Stimulated activated CD4-positive, alpha-beta T cell treated with anti-CD3 and anti-CD28 coated beads, Interleukin-12 subunit alpha, Interleukin-12 subunit beta, amount 100 ng/mL, for 4 hours (primary cell): ENCODE data around the gene PYHIN1.

Experiments
- DNase-seq: peaks from one replicate; pipeline ENCODE4 v3.0.0-alpha.2; 2020

PYHIN1 gene

GRCh38 chr1:158931055-158931737 is at the start of gene PYHIN1:
PYHIN1 (plus strand) TSS chr1:158931552; CDS start chr1:158936911, 5,359 bp downstream.
- no peak for DNase-seq

GRCh38 chr1:158893654-158894053 is 37.7 kb upstream of the PYHIN1 start:
- no peak for DNase-seq

GRCh38 chr1:158898722-158899121 is 32.6 kb upstream of the PYHIN1 start:
- DNase-seq: no peak

DNA sequence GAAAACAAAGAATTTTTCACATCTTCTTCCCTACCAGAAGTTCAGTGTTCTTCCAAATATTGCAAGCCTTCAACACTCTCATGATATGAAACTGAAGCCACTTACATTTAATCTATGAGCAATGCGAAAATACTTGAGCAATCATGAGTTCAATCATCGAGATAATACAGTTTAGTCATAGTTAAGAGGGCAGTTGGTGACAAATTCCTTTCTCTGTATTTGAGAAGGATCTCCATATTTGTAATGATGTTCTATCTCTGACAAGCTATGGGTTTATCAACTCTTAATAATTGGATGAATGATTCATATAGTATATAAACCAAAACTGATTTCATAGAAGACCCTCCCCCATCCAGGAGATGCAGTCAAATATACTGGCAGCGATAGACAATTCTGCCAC is 29.7 kb upstream of the PYHIN1 start:
- no peak for DNase-seq

- no peak for DNase-seq
Observed at GRCh38 chr1:158916085-158916484, 15.3 kb upstream of the PYHIN1 start.

DNA sequence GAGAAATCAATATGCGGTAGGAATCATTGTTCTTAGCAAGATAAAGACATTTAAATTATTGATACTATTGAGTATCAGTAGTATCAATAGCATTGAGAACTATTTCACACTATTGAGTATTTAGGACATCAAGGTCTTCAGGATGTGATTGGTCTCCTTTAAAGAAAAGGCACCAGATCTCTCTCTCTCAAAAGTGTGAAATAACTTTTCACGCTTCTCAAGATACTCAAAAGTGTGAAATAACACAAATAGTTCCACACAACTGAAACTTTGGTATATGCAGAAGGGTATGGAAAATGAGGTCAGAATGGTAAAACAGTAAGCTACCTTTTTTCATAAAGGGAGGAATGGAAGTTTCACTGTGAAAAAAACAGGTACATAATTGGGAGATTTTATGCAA is 6.7 kb upstream of the PYHIN1 start:
- no peak for DNase-seq

GRCh38 chr1:158930504-158930903 is 848 bp upstream of the PYHIN1 start:
- no peak for DNase-seq

GRCh38 chr1:158932171-158932570 is 819 bp downstream of the PYHIN1 start:
- no peak for DNase-seq

- no peak for DNase-seq
Observed at GRCh38 chr1:158933621-158934020, 2.3 kb downstream of the PYHIN1 start.

- DNase-seq: no peak
Observed at GRCh38 chr1:158939180-158939579, 7.8 kb downstream of the PYHIN1 start.

DNA sequence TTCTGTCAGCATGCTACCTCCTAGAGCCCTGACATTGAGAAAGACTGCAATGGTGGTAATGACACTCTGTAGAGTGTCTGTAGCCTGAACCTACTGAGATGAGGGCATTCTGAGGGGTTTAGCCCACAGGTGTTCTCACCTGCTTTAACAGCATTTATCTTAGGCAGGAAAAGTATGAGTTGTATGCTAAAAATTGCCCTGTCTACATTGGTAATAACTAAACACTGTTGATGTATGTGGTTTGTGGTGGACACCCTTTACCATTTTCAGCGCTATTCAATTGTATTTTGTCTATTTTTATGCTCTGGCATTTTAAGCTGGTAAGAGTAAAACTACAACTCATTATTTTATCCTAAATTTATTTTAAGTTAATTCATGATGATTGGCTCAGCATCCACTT is 10.0 kb downstream of the PYHIN1 start:
- no peak for DNase-seq

- no peak for DNase-seq
Observed at GRCh38 chr1:158942490-158942889, 11.1 kb downstream of the PYHIN1 start.

DNA sequence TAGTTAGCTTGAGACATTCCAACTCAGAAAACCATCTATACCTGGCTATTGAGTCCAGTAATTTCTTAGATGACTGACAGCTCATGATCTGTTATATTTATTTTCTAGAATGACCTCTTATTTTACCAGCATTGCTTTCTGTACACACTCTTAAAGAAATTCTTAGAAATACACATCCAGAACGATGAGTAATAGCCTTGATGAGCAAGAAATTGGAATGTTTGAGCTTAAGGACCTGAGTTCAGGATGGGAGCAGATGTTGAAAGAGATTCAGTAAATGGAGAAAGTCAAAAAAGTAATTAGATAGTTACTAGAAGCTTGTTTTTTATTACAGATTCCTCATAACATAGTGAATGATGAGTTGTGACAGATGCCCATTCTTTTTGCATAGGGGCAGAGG is 11.7 kb downstream of the PYHIN1 start:
- DNase-seq: no peak

DNA sequence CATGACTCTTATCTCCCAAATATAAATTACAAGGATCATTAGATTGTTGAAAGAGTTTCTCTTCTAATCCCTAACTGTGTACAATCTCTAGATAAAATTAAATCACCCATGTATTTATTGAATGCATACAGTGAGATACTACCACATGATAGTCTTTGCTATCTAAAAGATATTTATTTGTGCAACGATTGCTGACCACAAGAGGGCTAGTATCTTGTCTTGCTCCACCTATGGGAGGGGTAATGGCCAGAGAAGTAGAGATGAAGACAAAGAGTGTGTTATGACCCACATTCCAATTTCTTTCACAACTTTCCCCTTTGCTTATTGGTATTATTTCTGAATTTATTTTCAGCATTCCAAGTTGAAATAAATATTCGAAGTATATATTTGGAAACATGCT is 13.7 kb downstream of the PYHIN1 start:
- no peak for DNase-seq

- DNase-seq: no peak
Observed at GRCh38 chr1:158946785-158947184, 15.4 kb downstream of the PYHIN1 start.

GRCh38 chr1:158951956-158952355 is 20.6 kb downstream of the PYHIN1 start:
- DNase-seq: no peak

GRCh38 chr1:158952416-158952815 is 21.1 kb downstream of the PYHIN1 start:
- no peak for DNase-seq

DNA sequence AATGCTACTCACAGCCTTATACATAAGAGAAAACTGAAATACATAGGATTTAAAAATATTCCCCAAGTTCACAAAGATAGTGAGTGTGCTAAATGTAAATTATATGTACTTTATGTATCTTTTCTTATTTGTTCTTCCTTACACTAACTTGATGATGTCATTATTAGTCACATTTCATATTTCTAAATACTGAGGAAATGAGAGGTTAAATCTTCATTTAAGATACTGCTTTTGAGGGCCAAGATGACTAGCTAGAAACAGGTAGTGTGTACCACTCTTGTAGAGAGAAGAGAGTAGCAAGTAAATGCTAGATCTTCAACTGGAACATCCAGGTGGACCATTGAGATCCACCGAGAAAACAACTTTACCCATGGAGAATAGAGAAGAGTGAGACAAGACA is 29.8 kb downstream of the PYHIN1 start:
- DNase-seq: no peak

- no peak for DNase-seq
Observed at GRCh38 chr1:158962983-158963382, 31.6 kb downstream of the PYHIN1 start.

GRCh38 chr1:158969166-158969565 is 37.8 kb downstream of the PYHIN1 start:
- no peak for DNase-seq

DNA sequence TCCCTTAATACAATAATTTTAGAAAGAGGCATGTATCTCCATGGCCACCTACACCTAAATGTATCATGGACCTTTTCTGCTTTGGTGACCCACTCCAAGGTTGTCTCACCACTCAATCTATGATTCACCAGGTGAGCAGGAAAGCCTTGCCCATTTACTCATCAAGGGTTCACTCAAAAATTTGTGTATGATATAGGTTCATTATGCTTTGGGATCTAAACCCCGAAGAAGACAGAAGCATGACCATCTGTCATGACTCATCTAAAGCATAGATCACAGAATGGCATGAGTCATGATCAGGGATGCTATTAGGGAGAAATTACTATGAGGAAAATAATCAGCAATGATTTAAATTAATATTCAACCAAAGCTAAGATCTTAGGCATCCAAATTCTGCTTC is 38.5 kb downstream of the PYHIN1 start:
- DNase-seq: no peak

DNA sequence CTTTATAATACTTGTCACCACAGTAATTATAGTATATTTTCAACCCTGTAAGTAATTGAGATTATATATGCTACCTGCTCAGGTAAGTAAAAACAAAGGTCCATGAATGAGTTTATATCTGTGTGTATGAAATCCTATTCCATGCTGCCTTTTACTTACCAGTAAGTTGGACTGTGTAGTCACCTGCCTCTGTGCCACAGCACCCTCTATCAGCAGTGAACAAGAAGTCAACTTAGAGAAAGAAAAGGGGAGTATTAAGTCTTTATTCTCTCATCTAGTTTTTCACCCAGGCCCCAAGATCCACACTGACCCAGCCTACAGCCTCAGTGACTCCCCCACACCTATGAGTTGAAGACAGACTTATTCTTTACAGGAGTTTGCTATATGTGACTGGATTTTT is 41.5 kb downstream of the PYHIN1 start:
- DNase-seq: no peak

GRCh38 chr1:158976219-158976618 is 44.9 kb downstream of the PYHIN1 start:
- DNase-seq: no peak

GRCh38 chr1:158978730-158979129 is 47.4 kb downstream of the PYHIN1 start:
- no peak for DNase-seq

DNA sequence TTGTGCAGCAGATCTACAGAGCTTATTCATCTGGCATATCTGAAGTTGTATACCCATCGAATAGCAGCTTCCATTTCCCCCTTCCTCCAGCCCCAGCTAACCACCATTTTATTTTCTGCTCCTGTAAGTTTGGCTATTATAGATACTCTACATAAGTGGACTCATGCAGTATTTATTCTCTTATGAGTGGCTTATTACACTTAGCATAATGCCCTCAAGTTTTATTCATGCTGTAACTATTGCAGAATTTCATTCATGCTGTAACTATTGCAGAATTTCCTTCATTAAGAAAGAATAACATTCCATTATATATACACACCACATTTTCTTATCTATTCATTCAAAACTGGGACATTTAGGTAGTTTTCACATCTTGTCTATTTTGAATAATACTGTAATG is 47.9 kb downstream of the PYHIN1 start:
- no peak for DNase-seq

DNA sequence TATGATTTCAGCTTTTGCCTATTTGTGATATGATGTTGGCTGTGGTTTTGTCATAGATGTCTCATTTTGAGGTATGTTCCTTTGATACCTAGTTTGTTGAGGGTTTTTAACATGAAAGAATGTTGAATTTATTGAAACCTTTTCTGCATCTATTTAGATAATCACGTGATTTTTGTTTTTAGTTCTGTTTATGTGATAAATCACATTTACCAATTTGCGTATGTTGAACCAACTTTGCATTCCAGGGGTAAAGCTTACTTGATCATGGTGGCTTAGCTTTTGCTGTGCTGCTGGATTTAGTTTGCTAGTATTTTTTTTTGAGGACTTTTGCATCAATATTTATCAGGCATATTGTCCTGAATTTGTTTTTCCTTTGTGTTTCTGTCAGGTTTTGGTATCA is 51.9 kb downstream of the PYHIN1 start:
- no peak for DNase-seq
